ENCODE measurements around the gene SLA2. TPM values are rescaled to one million over a fixed set of nuclear protein-coding genes. Genes with fewer than 3 reads are reported as not detected.
A peak's percentile ranks its signal among the peaks of the same experiment; 100 is the strongest.
"Not testable (repeated sequence)": the region's sequence is repeated elsewhere in the genome, so short reads cannot be mapped to it uniquely, and the experiment has no call there.

Gene SLA2
- total RNA-seq, 1 donor from 2014 or later = not detected

- DNase-seq (ENCODE audit: low read depth, low spot score) = not testable (repeated sequence)
Observed at GRCh38 chr20:36608388-36608728, 37.6 kb downstream of the SLA2 start.

GRCh38 chr20:36607586-36608387 is 38.2 kb downstream of the SLA2 start:
- DNase-seq (ENCODE audit: low read depth, low spot score) = no peak

DNA sequence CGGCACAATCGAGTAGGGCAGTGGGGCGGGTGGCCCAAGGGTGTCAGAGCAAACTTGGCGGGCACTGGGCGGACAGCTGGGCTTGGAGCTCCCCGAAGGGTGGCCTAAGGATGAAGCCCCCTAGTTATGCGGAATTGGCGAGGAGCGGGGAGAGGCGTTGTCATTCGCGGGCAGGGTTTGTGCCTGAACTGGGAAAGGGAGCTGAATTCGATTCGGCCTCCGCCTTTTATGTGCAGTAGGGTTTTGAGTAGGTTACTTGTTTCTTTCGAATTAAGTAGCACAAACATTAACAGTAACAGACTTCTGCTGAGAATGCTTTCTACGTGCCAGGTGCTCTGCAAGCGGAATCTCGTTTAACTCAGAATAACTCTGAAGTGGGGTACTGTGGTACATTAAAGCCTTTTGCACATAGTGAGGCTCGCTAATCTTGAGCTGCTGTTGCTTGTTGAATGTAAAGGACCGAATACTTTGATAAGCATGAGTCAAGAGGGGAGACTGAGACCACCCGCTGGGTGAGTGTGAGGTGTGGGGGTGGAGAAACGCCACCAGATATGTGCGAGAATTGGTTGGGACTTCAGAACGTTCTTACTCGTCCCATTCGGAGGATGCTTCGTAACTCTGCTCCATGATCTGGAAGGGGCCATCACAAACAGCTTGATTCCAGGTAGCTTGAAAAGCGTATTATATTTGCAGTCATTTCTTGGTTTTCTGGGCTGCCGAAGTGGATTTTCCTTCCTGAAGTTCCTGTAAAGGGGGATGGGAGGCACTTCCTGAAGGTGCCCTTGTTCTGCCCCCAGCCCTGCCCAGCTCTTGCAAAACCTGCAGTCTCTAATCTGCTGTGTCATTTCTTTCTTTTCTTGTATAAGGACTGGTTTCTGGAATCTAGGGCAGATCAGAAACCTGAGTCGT is 39.6 kb downstream of the SLA2 start:
- no peak for DNase-seq (ENCODE audit: low read depth, low spot score)

DNA sequence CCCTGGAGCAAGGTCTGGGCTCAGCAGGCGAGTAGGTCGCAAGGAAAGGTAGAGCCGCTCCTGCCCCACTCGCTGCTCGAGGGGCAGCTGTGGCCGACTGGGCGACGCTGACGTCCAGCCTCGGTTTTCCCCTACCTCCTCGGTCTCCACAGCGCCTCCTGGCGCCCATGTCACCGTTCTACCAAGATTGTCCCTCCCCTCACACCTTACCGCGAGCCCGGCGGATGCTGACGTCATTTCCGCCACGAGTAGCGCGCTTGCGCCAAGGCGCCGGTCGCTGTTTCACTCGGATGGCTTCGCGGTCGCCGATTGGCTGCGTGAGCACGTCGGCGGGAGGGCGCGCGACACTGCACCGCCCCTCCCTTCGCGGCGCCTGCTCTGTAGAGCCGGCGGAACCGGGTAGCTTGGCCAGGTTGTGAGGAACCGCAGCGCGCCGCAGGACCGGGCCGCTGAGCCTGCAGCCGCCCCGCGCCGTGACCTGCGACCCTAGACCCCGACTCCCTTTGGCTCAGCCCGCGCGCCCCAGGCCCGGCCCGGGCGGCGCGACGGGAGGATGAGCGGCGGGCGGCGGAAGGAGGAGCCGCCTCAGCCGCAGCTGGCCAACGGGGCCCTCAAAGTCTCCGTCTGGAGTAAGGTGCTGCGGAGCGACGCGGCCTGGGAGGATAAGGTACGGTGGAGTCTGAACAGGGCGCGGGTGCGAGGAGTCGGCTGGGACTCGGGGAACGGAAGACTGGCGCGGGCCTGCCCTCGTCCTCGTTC is 40.4 kb downstream of the SLA2 start, which contains the start of gene RAB5IF:
Gene RAB5IF (plus strand): TSS at position 381 of the 759 bp plus-strand sequence. CDS start 173 bp downstream, at position 554.
- DNase-seq (ENCODE audit: low read depth, low spot score) = peak; percentile 94

DNA sequence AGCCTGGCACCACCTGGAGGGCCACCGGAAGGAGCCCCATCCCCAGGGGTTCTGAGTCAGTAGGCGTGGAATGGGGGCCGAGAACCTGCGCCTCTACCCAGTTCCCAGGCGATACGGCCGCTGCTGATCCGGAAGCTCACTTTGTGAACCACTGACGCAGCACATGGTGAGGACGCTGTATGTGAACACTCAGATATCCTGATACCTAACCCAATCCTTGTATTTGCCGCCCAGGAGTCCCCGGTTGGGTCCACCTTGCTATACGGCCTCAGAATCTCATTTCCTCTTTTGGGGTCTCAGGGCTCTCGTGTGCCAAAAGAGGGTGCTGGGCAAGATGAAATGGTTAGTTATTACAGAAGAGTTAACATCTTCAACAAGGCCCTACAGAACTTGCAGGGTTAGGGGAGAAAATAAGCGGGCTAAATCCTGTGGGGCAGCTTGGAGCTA is 41.0 kb downstream of the SLA2 start:
- no peak for DNase-seq (ENCODE audit: low read depth, low spot score)

DNA sequence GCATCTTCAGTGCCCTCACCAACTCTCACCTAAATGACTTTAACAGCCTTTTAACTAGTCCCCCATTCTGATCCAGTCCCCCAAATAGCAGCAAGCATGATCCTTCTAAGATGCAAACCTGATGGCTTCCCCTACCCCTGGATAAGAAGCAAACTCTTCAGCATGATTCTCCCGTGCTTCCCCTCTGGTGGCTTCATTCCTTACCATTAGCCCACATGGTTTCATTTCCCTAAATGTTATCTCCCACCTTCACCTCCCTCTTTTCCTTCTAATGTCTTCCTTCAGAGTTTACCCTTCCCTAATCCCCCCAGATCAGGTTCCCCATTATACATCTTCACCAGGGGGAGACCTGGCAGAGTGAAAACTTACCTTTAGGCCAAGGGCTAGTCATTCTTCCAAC is 44.5 kb downstream of the SLA2 start:
- DNase-seq (ENCODE audit: low read depth, low spot score) = no peak

GRCh38 chr20:36599912-36600345 is 46.1 kb downstream of the SLA2 start:
- DNase-seq (ENCODE audit: low read depth, low spot score) = no peak

DNA sequence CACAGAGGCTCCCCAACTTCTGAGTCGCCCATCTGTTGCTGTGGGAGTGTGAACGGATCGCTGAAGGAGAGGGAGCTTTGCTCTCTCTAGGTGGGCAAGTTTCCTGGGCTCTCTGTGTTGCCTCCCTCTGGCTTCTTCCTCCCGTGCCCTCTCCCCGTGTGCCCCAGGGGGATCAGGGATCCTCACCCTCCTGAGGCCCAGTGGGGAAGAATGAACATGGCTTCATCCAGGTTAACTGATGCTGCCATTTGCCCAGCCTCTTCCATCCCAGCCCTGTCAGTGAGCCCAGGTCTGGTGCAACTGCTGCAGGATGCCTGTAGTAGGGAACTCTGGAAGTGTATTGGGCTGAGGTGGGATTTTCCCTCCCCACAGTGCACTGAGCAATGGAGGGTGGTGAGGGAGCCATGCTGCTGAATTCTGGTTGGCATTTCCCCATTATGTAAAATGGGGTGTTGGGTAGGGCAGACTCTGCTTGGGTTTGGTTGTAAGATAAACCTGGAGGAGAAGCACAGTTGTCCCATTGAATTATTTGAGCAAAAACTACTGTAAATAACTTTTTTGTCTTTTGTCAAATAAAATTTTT is 52.6 kb downstream of the SLA2 start:
- DNase-seq (ENCODE audit: low read depth, low spot score) = no peak

DNA sequence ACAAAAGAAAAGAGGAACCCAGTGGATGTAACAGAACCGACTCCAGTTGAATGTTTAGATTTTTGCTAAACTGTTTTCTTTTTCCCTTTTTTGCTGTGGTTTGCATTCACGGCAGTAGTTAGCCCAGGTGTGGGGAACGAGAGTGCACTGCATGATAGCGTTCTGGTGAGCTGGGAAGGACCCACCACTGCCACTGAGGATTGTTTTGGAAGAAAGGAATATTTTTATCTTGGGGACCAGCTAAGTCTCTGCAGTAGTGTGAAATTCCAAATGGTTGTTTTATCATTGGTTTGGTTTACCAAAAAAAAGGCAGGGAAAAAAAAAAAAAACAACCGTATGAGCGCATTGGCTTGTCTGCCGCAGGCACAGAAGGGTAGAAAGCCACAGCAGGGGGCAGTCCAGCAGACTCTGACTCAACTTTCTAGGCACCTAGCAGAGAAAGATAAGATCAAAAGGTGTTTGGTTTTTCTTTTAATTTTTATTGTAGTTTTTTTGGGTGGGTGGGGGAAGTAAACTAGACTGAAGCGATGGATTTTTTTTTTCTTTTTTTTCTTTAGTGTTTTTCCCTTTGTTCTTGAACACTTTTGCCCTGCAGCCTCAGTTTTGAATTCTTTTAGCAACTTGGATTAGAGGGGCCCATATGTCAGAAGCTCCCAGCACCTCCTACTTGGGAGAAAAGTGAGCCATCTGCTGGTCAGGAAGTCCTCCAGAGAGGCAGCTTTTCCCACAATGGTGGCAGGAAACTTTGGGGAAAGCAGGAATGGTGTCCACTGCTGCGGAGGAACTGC is 53.9 kb downstream of the SLA2 start:
- DNase-seq (ENCODE audit: low read depth, low spot score) = no peak

DNA sequence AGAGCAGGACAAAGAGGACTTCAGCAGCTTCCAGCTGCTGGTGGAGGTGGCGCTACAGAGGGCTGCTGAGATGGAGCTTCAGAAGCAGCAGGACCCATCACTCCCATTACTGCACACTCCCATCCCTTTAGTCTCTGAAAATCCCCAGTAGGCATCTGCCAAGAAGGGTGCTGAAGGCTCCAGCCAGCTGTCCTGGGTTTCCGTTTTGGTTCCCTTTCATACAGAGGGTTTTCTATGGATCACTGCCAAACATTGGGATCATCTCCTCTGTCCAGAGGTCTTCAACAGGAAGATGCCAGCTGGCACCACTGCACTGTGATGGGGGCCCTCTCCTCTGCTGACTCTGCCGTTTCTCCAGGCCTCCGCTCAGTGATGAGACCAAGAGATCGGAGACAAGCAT is 54.7 kb downstream of the SLA2 start:
- DNase-seq (ENCODE audit: low read depth, low spot score) = no peak

- DNase-seq (ENCODE audit: low read depth, low spot score) = no peak
Observed at GRCh38 chr20:36587388-36588070, 58.5 kb downstream of the SLA2 start.

- DNase-seq (ENCODE audit: low read depth, low spot score) = no peak
Observed at GRCh38 chr20:36585410-36586125, 60.4 kb downstream of the SLA2 start.

DNA sequence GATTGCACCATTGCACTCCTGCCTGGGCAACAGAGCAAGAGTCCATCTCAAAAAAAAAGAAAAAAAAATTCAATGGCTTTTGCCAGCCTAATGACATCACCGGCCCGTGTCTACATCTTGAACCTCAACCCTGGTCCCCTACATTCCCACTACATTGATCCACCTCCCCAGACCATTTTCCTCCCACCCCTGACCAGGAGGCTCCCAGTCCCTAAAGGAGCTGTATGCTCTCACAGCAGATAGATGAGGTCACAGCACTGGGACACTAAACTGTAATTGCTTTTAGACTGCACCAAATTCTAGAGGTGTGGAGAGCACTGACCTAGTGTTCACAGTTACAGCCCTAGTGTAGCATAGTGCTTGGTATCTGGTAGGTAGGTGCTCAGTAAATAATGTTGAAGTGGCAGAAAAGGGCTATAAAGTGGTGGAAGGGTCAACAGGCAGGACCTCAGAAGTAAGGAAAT is 61.9 kb downstream of the SLA2 start:
- no peak for DNase-seq (ENCODE audit: low read depth, low spot score)

- no peak for DNase-seq (ENCODE audit: low read depth, low spot score)
Observed at GRCh38 chr20:36582821-36583220, 63.2 kb downstream of the SLA2 start.

GRCh38 chr20:36582322-36582721 is 63.7 kb downstream of the SLA2 start:
- no peak for DNase-seq (ENCODE audit: low read depth, low spot score)

GRCh38 chr20:36579996-36580545 is 65.9 kb downstream of the SLA2 start:
- no peak for DNase-seq (ENCODE audit: low read depth, low spot score)

DNA sequence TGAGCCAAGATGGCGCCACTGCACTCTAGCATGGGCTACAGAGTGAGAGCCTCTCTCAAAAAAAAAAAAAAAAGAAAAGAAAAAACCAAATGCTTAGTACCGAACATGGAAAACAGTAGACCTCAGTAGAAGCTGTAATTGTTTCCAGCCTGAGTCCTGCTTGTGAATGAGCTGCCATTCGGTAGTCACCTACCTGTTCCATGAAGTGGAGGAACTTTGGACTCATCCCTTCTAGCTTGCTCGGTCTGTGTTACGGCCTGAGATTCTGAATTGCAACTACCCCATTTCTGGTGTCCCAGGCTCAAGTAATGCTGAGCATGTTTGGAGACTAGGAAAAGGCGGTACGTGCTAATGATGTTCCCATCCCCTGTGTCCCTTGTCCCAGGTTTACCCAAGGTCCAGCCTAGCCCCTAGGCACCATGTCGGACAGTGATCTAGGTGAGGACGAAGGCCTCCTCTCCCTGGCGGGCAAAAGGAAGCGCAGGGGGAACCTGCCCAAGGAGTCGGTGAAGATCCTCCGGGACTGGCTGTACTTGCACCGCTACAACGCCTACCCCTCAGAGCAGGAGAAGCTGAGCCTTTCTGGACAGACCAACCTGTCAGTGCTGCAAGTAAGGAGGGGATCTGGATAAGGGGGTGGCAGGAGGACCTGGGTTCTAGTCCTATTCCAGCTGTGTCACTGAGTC is 67.5 kb downstream of the SLA2 start:
- no peak for DNase-seq (ENCODE audit: low read depth, low spot score)

DNA sequence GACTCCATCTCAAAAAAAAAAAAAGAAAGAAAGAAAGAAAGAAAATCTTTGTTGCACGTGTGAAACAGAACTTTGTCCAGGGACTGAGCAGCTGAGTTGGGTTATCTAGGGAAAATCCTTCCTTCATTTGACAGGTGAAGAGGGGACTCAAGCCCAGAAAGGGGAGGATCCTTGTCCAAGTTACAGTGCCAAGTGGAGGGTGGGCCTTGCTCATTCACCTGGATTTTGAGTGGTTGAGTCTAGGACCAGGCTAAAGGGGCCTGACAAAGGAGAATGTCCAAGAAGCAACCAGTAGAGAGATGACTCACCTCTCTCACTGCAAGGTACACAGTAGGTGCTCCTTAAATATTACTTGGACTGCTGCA is 69.9 kb downstream of the SLA2 start:
- no peak for DNase-seq (ENCODE audit: low read depth, low spot score)
